Body of pancreas (tissue), 4 donors: Measurements from ENCODE around the gene PPFIA4. TPM values are rescaled to one million over a fixed set of nuclear protein-coding genes. Genes with fewer than 3 reads are reported as not detected.

Source experiments
- ATAC-seq: fragments of 150-250 bp; one replicate; pipeline ENCODE4 v1.9.1; 2016
- DNase-seq, 4 donors: peaks; one replicate each; pipeline ENCODE4 v3.0.0-alpha.2; 2019
- H3K27ac ChIP-seq, 4 donors: fragments of 200-600 bp; sonication (generic); 1 replicate in 3 of 4; 2 replicates in 1 of 4; pipeline versions ENCODE4 v1.5.1 to v1.6.1; 2016 to 2019; ENCODE audit warnings: mild to moderate bottlenecking in 1 of 4, mixed read lengths in 1 of 4, moderate library complexity in 1 of 4
- H3K27me3 ChIP-seq, 2 donors: fragments of 200-600 bp; sonication (generic); one replicate each; pipeline ENCODE4 v1.6.0; 2016; ENCODE audit warnings: mild to moderate bottlenecking in 1 of 2
- H3K36me3 ChIP-seq, 2 donors: fragments of 200-600 bp; sonication (generic); replicated peaks in 1 of 2; 2 replicates each; pipeline ENCODE4 v1.5.1; 2016; ENCODE audit warnings: low read depth in 2 of 2; ENCODE audit not compliant: insufficient read depth in 1 of 2
- H3K4me1 ChIP-seq: fragments of 200-600 bp; sonication (generic); one replicate; pipeline ENCODE4 v1.6.0; 2016
- H3K4me3 ChIP-seq, 2 donors: fragments of 200-600 bp; sonication (generic); 1 replicate in 1 of 2; 2 replicates in 1 of 2; pipeline ENCODE4 v1.5.1; 2016 to 2019
- H3K9me3 ChIP-seq, 3 donors: fragments of 200-600 bp; sonication (generic); 1 replicate in 2 of 3; 2 replicates in 1 of 3; pipeline ENCODE4 v1.5.1; 2016
- CTCF ChIP-seq, 7 experiments: fragments of 450-650 bp in 4 of 7; fragments of 200-600 bp in 3 of 7; sonication (generic) in 3 of 7; IDR thresholded peaks; one replicate each; pipeline ENCODE4 v1.5.1; 2016 to 2019; ENCODE audit warnings: antibody characterized with exemption in 7 of 7
- POLR2A ChIP-seq, 3 donors: fragments of 450-650 bp; IDR thresholded peaks; one replicate each; pipeline ENCODE4 v1.6.1; 2016; ENCODE audit warnings: antibody characterized with exemption in 3 of 3, mild to moderate bottlenecking in 2 of 3
- WGBS, 2 donors: methylation state at CpG; one replicate each; pipeline ENCODE4 v1.1.5; 2017; 5-methylcytosine and 5-hydroxymethylcytosine counted together
- intact Hi-C: fragments of 100-400 bp; cut with DNase I; formaldehyde crosslinking; loops from one replicate; pipeline ENCODE4 v1.15.1; 2023
- total RNA-seq, 2 donors: library from RNA; depleted of rRNA; stranded (reverse); fragments of >200 nt; gene quantifications; one replicate each; pipeline ENCODE4 v1.1.0, GENCODE V29; 2016

The PPFIA4 gene
- total RNA-seq, 2 donors from 2014 or later, result not detected

DNA sequence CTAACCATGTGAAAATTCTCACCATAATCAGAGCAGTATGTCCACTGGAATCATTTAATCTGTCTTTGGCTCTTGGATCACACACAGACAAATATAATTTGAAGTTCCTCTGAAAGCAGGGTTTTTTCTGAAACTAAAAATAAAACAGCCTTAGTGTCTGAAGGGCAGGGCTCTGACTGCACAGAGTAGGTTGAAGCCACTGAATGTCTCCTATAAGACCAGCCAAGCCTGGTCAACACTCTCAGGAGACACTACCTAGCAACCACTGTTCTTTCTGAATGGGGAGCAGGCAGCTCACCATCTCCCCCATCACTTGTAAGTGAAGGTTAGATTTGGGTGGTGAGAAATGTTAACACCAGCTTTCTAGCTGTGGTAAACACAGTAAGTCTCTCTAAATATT lies 35.2 kb upstream of the PPFIA4 start:
- no peak overlapping the region for H3K4me3 ChIP-seq
- H3K36me3 ChIP-seq, result no peaks in the 10 kb centered on the region
- intact Hi-C loops, result no loop called here
- H3K27me3 ChIP-seq, result no peaks in the 10 kb centered on the region
- no peaks in the 10 kb centered on the region for H3K9me3 ChIP-seq
- no peak overlapping the region for H3K27ac ChIP-seq
- DNase-seq (no peak), ATAC-seq (no peak)
- no peaks in the 10 kb centered on the region for H3K4me1 ChIP-seq
- no peak for TF ChIP-seq CTCF (IDR thresholded peaks at IDR 0.05)

GRCh38 chr1:202994756-202995155 lies 31.5 kb upstream of the PPFIA4 start:
- ATAC-seq, result no peak
- intact Hi-C loops, result no loop called here
- no peak for TF ChIP-seq POLR2A (IDR thresholded peaks at IDR 0.05)
- TF ChIP-seq CTCF (IDR thresholded peaks at IDR 0.05), result no peak
- WGBS, 2 donors, result 48 to 56% methylated on average over 3 of the region's 3 CpGs
- H3K9me3 ChIP-seq, result no peaks in the 10 kb centered on the region
- H3K36me3 ChIP-seq, result no peaks in the 10 kb centered on the region
- H3K27ac ChIP-seq, result no peak overlapping the region
- H3K4me1 ChIP-seq, result no peaks in the 10 kb centered on the region
- H3K4me3 ChIP-seq, result no peak overlapping the region
- no peak for DNase-seq
- no peaks in the 10 kb centered on the region for H3K27me3 ChIP-seq

- 42 to 50% methylated on average over 14 of the region's 14 CpGs for WGBS, 2 donors
- TF ChIP-seq CTCF (IDR thresholded peaks at IDR 0.05) (peak; percentile 58 to 78 (median 76)), POLR2A (IDR thresholded peaks at IDR 0.05) (no peak)
- H3K36me3 ChIP-seq, result no peaks in the 10 kb centered on the region
- DNase-seq (peak; percentile 64 to 72 (median 68)), ATAC-seq (peak; percentile 52)
- H3K27me3 ChIP-seq, result no peaks in the 10 kb centered on the region
- no peaks in the 10 kb centered on the region for H3K9me3 ChIP-seq
- H3K4me3 ChIP-seq, result no peak overlapping the region
- no peak overlapping the region for H3K27ac ChIP-seq
- intact Hi-C loops, result no loop called here
- no peaks in the 10 kb centered on the region for H3K4me1 ChIP-seq
Observed at GRCh38 chr1:202998836-202999750, 27.2 kb upstream of the PPFIA4 start.

GRCh38 chr1:203000217-203000944 lies 25.9 kb upstream of the PPFIA4 start:
- ATAC-seq (no peak), DNase-seq (no peak)
- 53 to 78% methylated on average over 3 of the region's 3 CpGs for WGBS, 2 donors
- no peaks in the 10 kb centered on the region for H3K27me3 ChIP-seq
- TF ChIP-seq CTCF (IDR thresholded peaks at IDR 0.05), result no peak
- no peak for TF ChIP-seq POLR2A (IDR thresholded peaks at IDR 0.05)
- no peaks in the 10 kb centered on the region for H3K36me3 ChIP-seq
- intact Hi-C loops, result no loop called here
- no peaks in the 10 kb centered on the region for H3K9me3 ChIP-seq
- no peak overlapping the region for H3K27ac ChIP-seq
- H3K4me3 ChIP-seq, result no peak overlapping the region
- no peaks in the 10 kb centered on the region for H3K4me1 ChIP-seq
